Measurements from ENCODE around the gene TENT4B. TPM values are rescaled to one million over a fixed set of nuclear protein-coding genes. Genes with fewer than 3 reads are reported as not detected.
A peak's percentile ranks its signal among the peaks of the same experiment; 100 is the strongest.

TENT4B gene
- total RNA-seq, 6 donors from 2014 or later: 7.2 to 19.2 (median 10.6) TPM

- H3K9me3 ChIP-seq: no peaks in the 10 kb centered on the region
- ATAC-seq (ENCODE audit: low FRiP score in 2 of 2) (no peak), DNase-seq (peak in 1 of 2 donors; percentile 21)
- no peak for TF ChIP-seq POLR2AphosphoS5 (IDR thresholded peaks at IDR 0.05)
- TF ChIP-seq POLR2A (IDR thresholded peaks at IDR 0.05): no peak
- TF ChIP-seq EP300 (IDR thresholded peaks at IDR 0.05): no peak
- no peak for TF ChIP-seq CTCF (IDR thresholded peaks at IDR 0.05)
- H3K27me3 ChIP-seq: no peaks in the 10 kb centered on the region
- WGBS, 2 donors: 82 to 84% methylated on average over 8 to 9 of the region's 9 CpGs
- H3K4me1 ChIP-seq: peaks cover 4 to 32% (median 21%) of the 10 kb centered on the region in 4 donors
- no peaks in the 10 kb centered on the region for H3K36me3 ChIP-seq
- no peak overlapping the region for H3K4me3 ChIP-seq
- H3K27ac ChIP-seq: peak overlapping the region in 2 of 4 donors; percentile 56 to 64
These were observed 99.0 kb downstream of the TENT4B start for GRCh38 chr16:50252082-50252611.

- no peaks in the 10 kb centered on the region for H3K36me3 ChIP-seq
- peaks cover 4 to 31% (median 20%) of the 10 kb centered on the region in 4 donors for H3K4me1 ChIP-seq
- H3K27me3 ChIP-seq: no peaks in the 10 kb centered on the region
- WGBS, 2 donors: 66 to 69% methylated on average over 11 to 12 of the region's 12 CpGs
- H3K9me3 ChIP-seq: no peaks in the 10 kb centered on the region
- H3K4me3 ChIP-seq: no peak overlapping the region
- H3K27ac ChIP-seq: no peak overlapping the region
- DNase-seq: peak in 1 of 2 donors; percentile 37
- no peak for ATAC-seq (ENCODE audit: low FRiP score in 2 of 2)
- TF ChIP-seq POLR2AphosphoS5 (IDR thresholded peaks at IDR 0.05) (no peak), EP300 (IDR thresholded peaks at IDR 0.05) (no peak), CTCF (IDR thresholded peaks at IDR 0.05) (no peak), POLR2A (IDR thresholded peaks at IDR 0.05) (no peak)
These were observed 99.9 kb downstream of the TENT4B start for GRCh38 chr16:50252874-50253513.

GRCh38 chr16:50253514-50253910 lies 100.4 kb downstream of the TENT4B start:
- Histone ChIP-seq H3K4me1 (peaks cover 4 to 31% (median 20%) of the 10 kb centered on the region in 4 donors), H3K27me3 (no peaks in the 10 kb centered on the region), H3K9me3 (no peaks in the 10 kb centered on the region), H3K4me3 (no peak overlapping the region), H3K36me3 (no peaks in the 10 kb centered on the region), H3K27ac (no peak overlapping the region)
- 95 to 100% methylated on average over 3 to 8 of the region's 8 CpGs for WGBS, 2 donors
- DNase-seq: peak in 1 of 2 donors; percentile 19
- TF ChIP-seq CTCF (IDR thresholded peaks at IDR 0.05): no peak
- no peak for TF ChIP-seq EP300 (IDR thresholded peaks at IDR 0.05)
- no peak for TF ChIP-seq POLR2AphosphoS5 (IDR thresholded peaks at IDR 0.05)
- no peak for TF ChIP-seq POLR2A (IDR thresholded peaks at IDR 0.05)
- no peak for ATAC-seq (ENCODE audit: low FRiP score in 2 of 2)

GRCh38 chr16:50254072-50254471 lies 101.0 kb downstream of the TENT4B start:
- Histone ChIP-seq H3K4me3 (no peak overlapping the region), H3K27me3 (no peaks in the 10 kb centered on the region), H3K36me3 (no peaks in the 10 kb centered on the region), H3K9me3 (no peaks in the 10 kb centered on the region), H3K27ac (no peak overlapping the region), H3K4me1 (peaks cover 9 to 33% (median 23%) of the 10 kb centered on the region in 4 donors)
- ATAC-seq (ENCODE audit: low FRiP score in 2 of 2) (no peak), DNase-seq (peak in 1 of 2 donors; percentile 17)
- WGBS, 2 donors: 83 to 89% methylated on average over 7 of the region's 7 CpGs
- no peak for TF ChIP-seq POLR2AphosphoS5 (IDR thresholded peaks at IDR 0.05)
- TF ChIP-seq CTCF (IDR thresholded peaks at IDR 0.05): no peak
- no peak for TF ChIP-seq EP300 (IDR thresholded peaks at IDR 0.05)
- no peak for TF ChIP-seq POLR2A (IDR thresholded peaks at IDR 0.05)

Measured in upper lobe of left lung (tissue), 6 donors.